HG02571 (cell line): ENCODE results near the gene SWAP70.
"Not testable (repeated sequence)": the region's sequence is repeated elsewhere in the genome, so short reads cannot be mapped to it uniquely, and the experiment has no call there.

ENCODE experiments used
- ATAC-seq: cut with Tn5 transposase; IDR thresholded peaks from one replicate; pipeline ENCODE4 v1.9.1; 2021; ENCODE audit warnings: mild to moderate bottlenecking, moderate library complexity; ENCODE audit not compliant: unreplicated experiment

Gene SWAP70

DNA sequence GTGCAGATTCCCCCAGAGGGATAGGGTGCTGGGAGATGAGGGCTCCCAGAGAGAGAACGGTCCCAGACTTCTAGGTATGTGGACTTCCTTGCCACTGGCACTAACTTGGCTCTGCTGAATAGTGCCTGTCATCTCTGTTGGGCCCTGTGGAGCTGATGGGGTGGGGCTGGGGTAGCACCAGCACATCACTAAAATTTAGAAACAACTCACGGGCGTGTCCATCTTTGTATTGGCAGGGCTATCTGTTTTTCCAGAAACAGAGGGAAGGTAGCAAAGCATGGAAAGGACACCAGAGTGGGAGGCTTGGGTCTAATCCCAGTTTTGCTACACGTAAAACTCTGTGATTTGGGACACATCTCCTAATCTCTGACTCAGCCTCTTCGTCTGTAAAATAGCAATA is 25.8 kb downstream of the SWAP70 start:
- ATAC-seq, result no peak

DNA sequence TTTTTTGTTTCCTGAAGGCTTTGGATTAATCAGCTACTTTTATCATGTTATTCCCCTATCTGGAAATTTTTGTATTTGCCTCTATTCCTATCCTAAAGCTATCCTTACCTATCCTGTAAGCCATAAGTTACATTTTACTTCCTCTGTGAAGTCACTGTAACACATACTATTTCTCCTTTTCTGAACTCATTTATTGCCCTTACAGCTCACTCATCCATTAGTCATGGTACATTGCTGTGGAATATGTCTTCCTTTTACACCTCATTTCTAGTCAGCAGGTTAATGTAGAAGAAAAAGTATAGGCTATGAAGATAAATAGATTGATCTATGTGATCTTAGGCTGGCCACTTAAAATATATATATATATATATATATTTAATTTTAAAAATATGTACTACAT is 28.0 kb downstream of the SWAP70 start:
- no peak for ATAC-seq

DNA sequence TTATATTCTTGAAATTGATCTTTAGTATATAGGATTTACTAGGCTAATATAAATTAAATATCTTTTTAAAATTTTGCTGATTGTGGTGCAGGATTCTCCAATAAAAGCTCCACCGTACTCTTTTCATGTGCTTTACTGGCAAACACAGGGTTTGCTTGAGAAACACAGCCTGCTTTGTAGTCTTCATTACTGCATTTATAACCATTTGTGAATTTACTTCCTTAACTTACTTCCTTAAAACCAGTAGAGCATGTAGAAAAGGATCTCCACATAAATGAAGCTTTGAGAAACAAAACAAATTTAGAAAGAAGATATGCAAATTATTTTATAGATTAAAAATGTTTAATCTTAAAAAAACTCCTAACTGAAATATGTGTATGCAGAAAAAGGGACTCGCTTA is 28.8 kb downstream of the SWAP70 start:
- no peak for ATAC-seq

DNA sequence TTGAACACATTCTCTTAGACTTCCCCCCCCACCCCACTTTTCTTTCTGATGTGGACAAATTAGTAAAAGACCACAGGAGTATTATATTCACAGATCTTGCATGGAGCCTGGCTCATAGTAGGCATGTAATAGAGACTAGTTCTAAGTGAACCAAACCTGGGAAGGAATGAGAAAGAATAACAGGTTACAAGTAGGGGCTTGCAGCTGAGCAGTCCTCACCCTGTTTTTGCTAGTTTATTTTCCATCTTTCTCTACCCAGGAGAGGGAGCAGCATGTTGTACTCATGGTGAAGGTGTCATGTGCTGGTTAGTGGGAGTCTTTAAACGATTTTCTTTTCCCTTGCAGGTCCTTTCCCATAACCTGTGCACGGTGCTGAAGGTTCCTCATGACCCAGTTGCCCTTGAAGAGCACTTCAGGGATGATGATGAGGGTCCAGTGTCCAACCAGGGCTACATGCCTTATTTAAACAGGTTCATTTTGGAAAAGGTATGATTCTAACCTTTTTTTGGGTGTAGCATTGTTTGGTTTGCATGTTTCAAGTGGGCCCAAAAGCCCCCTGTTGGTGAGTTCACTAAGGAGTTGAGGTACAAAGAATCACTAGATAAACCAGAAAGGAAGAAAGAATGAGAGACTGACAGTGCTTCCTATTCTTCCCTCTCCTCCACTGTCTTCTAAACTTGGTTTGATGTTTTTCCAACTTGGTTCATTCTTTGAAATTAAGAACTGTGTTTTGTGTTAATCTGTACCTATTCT is 30.1 kb downstream of the SWAP70 start:
- no peak for ATAC-seq

DNA sequence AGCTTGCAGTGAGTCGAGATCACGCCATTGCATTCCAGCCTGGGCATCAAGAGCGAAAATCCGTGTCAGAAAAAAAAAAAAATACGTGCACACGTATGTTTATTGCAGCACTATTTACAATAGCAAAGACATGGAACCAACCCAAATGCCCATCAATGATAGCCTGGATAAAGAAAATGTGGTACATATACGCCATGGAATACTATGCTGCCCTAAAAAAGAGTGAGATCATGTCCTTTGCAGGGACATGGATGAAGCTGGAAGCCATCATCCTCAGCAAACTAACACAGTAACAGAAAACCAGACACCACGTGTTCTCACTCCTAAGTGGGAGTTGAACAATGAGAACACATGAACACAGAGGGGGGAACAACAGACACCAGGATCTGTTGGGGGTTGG is 31.4 kb downstream of the SWAP70 start:
- ATAC-seq, result not testable (repeated sequence)

DNA sequence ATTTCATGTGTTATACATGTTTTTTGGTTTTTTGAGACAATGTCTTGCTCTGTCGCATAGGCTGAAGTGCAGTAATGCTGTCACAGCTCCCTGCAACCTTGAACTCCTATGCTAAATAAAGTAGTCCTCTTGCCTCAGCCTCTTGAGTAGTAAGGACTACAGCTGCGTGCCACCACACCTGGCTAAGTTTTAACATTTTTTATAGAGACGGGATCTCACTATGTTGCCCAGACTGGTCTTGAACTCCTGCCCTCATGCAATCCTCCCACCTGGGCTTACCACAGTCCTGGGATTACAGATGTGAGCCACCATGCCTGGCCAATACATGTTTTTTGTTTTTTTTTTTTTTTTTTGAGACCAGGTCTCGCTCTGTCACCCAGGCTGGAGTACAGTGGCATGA is 33.9 kb downstream of the SWAP70 start:
- ATAC-seq, result no peak

DNA sequence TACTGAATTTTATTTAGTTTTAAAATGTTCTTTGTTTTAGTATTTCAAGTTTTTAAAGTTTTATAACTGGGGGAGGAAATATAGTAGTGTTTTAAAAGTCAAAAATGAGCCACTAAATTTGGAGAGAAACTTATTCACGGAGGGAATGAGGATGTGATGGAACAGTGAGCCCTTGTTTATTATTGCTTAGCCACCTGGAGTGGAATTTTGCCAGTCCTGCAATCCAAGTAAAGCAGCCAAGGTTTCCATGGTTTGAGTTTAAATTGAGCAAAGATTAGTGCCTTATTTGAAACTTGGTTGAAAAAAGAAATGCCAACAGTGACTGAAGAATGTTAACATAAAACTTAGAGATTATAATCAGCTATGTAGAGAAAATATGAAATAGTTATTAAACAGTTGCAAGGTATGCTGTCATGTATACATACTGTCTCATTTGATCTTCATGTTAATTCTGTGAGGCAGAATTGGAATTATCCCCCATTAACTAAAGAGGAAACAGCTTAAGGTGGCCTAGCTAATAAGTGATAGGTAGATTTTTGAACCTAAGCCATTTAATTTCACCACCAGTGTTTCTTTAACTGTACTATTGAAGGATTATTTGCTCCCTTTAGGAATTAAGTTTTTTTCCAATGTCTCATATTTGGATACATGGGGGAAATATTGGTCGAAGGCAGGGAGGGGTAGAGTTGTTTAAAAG is 36.4 kb downstream of the SWAP70 start:
- ATAC-seq, result no peak

DNA sequence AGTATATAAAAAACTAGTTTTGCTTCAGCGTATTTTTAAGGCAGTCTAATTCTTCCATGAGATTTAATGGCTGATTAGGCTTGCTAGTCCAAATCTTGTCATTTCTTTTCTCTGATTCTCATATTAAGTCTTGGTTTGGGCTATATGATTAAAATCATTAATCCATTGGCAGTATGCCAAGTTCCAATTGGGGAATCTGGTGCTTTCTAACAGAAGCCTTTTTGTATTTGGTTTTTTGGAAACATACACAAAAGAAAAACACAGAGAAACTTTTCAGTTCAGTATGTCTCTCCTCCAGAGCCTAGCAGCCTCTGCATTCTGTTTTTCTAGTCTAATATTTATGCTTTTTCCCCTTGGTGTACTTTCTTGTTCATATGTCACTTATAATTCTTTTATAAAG is 37.9 kb downstream of the SWAP70 start:
- no peak for ATAC-seq

DNA sequence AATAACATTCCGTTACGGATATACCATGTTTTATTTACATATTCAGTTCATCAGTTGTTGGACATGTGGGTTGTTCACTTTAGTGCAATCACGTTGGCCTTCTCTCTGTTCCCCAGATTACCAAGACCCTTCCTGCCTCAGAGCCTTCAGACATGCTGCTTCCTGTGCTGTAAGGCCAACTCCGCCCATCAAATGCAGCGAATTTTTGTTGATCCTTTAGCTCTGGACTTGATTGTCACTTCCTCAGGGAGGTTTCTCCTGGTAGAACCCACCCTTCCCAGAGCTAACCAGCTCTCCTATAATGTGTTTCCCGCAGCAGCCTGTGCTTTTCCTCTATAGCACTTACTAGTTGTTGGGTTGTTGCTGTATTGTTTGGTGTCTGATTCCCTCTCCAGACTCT is 39.4 kb downstream of the SWAP70 start:
- ATAC-seq, result no peak

DNA sequence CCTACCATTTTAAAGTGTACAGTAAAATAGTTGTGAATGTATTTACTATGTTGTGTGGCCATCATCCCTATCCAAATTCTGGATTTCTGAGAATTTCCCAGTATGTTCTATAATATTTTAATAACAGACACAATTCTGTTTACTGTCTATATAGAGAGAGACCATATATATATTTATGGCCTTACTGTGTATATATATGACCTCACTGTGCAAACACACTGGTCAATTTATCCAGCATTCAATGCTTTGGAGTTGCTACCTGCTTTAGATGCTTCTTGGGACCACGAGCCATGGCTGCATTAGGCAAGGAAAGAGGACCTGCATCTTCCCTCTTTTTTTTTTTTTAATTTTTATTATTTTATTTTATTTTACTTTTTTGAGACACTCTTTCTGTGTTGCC is 40.2 kb downstream of the SWAP70 start:
- ATAC-seq, result no peak

DNA sequence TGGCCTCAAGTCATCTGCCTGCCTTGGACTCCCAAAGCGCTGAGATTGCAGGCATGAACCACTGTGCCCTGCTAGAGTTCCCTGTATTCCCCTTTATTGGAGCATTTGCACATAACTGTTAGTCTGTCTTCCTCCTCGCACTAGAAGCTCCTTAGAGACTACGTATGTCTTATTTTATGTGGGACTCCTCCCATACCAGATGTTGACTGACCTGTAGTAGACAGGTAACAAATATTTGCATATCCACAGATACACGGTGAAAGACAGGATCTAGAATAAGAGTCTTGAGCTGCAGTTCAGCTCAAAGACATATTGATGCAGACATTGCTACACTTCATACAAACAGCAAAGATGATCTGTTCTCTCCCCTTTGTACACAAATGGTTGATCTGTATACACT is 40.7 kb downstream of the SWAP70 start:
- no peak for ATAC-seq

DNA sequence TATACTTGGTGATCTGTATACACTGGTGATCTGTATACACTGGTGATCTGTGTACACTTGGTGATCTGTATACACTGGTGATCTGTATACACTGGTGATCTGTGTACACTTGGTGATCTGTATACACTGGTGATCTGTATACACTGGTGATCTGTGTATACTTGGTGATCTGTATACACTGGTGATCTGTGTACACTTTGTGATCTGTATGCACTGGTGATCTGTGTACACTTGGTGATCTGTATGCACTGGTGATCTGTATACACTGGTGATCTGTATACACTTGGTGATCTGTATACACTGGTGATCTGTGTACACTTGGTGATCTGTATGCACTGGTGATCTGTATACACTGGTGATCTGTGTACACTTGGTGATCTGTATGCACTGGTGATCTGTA is 41.5 kb downstream of the SWAP70 start:
- not testable (repeated sequence) for ATAC-seq

DNA sequence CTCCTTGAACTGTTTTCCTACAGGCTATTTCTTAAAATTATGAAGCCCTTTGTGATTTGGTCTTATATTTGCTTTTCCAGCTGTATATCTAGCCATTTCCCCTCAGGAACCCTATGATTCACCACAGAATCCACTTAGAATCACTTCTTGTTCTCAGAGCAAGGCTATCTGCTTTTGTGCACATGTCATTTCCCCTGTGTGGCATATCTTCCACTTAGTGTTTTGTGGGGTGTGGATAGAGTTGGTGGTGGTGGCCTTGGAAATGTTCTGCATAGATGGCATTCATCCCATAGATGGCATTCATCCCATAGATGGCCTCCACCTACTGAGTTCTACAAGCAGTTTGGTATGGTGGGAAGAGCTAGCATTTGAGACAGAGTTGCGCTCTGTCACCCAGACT is 44.7 kb downstream of the SWAP70 start:
- no peak for ATAC-seq

DNA sequence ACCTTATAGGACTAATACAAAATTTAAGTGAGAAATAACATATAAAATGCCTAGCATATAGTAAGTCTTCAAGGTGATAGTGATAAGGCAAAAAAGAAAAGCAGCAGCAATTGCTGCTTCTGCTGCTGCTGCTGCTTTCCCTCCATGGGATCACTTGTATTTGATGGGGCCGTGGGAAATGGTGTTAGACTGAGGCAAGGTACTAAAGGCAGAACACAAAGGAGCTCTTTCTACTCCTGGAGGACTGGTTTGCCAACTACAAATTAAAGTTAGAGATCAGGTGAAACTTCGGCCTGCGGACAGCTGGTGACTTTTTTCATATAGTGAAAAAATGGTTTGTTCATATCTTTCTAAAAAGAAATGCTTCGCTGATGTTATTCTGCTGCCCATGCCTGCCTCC is 46.3 kb downstream of the SWAP70 start:
- no peak for ATAC-seq

DNA sequence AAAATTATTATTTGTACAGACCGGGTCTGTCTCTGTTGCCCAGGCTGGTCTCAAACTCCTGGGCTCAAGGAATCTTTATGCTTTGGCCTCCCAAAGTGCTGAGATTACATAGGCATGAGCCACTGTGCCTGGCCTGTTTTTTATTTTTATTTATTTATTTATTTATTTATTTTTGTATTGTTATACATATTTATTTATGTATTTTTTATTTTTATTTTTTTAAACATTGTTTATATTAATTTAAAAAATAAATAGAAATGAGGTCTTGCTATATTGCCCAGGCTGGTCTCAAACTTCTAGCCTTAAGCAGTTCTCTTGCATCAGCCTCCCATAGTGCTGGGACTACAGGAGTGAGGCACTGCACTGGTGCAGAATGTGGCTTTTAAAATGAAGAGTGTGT is 47.0 kb downstream of the SWAP70 start:
- ATAC-seq, result no peak

DNA sequence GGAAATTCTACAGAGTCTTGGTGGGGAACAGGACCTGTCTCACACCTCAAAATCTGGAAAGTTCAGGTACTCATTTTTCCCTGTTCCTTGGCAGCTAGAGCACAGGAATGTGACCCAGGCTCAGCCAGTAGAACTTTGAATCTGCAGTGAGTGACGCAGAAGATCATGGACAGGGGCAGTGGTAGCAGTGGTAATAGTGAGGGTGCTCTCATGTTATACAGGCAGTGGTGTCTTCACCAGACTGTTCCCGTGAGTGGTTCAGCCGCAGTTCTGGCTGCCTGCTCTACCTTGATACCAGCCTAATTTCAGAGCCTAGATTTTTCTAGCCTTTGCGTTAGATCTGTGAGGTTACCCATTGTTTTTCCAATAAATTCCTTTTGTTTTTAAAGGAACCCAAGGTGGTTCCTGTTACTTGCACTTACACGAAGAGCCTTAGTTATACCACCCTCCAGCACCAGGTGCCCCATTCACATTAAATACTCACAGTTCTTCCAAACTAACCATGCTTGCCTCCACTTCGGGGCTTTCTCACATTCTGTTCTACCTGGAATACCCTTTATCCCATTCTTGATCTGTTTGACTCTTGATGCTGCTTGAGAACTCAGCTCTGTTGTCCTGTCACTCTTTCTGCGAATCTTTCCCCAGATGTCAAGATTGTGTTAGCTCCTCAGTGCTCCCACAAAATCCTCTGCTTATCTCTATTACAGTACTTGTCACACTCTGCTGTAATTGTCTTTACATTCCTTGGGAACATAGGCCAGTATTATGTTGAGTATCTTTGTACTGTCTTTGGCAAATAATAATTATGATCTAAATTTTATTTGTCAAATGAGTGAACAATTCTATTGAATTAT is 47.8 kb downstream of the SWAP70 start:
- no peak for ATAC-seq

DNA sequence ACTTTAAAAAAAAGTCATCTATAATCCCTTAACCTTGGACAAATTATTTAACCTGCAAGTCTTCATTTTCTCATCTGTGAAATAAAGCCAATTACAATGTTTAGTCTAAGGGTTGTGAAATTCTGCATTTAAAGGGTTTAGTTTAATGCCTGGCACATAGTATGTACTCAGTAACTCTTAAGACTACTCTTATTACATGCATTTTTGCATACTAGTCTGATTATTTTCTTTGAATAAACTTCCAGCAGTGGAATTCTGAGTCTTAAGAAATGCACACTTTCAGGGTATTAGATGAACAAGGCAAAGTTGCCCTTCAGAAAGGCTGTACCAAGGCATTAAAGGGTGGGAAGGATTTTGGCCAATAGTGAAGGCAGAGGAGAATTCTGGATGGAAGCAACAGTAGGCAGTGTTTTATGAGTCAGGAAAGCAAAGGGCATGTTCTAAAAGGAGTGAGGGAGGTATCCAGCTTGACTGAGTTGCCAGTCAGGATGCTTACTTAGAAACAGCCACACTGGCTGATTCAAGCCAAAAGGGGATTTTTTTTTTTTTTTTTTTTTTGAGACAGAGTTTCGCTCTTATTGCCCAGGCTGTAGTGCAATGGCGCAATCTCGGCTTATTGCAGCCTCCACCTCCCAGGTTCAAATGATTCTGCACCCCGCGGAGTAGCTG is 50.5 kb downstream of the SWAP70 start:
- no peak for ATAC-seq

DNA sequence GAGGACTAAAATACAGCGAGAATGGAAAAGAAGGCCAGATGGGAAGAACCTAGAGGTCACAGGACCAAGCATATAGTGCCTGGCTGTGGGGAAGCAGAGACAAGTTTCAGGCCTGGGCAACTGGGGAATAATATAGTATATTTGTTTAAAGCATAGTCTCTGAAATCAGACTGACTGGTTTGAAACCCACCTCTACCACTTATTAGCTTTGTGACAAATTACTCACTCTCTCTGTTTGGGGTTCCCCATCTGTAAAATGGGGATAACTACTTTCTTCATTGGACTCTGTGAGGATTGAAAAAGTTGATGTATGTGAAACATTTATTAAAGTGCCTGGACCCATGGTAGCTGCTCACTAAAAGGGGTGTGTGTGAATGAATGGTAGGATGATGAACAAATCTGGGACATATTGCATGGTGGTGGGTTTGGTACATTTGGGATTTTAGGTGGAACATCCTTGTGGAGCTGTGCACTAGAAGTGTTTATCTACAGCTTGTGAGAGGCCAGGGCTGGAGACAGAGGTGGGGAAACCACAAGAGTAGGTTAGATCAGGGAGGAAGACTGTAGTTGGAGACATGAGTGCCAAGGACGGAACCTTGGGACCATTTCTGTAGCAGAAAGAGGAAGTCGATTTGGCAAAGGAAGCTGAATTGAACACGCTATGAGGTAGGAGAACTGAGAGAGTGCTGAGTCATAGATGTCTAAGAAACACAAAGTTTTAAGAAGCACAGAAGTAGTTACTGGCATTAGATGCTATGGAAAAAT is 52.6 kb downstream of the SWAP70 start:
- ATAC-seq, result peak; percentile 68

DNA sequence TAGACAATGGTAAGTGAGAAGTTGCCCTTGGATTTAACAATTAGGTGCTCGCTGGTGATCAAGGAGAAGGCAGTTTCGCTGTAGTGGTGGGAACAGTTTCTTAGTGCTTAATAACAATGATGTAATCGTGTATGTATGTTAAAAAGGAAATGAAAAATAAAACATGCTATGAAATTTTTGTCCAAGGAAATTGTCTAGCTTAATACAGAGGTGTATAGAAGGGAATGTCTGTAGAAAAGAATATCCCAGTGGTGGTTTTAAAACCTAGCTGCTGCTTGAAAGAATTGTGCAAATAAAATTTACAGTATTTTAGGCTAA is 53.1 kb downstream of the SWAP70 start:
- no peak for ATAC-seq

DNA sequence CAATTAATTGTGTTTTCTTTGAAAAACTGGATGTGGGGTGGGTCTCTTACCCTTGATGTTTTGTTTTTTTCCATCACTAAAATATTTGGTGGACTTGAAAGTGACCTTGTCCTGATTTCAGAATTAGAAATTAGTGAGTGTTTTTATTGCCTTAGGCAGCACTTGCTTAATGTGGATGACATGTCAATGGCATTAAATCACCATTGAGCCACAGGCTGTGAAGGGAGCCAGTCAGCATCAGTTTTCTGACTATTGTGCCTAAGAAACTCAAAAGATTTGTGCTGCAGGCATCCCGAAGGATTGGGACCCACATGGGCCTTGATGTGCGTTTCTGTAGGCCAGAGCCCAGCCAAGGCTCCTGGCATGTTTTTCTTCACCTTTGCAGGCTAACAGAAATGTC is 53.8 kb downstream of the SWAP70 start:
- no peak for ATAC-seq

DNA sequence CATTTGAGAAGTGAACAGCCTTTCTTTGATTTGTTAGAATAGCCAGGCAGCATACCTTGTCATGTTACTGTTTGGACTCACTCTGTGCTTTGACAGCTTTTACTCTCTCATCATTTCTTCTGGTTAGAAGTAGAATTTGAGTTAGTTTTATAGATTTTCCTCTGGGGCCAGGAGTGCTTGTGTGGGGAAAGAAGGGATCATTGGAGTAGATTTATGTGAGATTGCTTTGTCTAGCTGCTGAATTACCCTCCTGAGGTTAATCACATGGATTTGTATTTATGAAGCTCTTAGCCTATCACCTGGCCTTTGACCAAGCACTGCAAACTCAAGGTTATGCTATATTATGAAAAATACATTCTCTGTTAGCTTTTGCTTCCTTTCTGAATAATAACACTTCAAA is 54.3 kb downstream of the SWAP70 start:
- no peak for ATAC-seq
